ENCODE results near the gene CDH1.

Gene CDH1

GRCh38 chr16:68860978-68861892, 124.1 kb downstream of the CDH1 start:
- DNase-seq: no peak

DNA sequence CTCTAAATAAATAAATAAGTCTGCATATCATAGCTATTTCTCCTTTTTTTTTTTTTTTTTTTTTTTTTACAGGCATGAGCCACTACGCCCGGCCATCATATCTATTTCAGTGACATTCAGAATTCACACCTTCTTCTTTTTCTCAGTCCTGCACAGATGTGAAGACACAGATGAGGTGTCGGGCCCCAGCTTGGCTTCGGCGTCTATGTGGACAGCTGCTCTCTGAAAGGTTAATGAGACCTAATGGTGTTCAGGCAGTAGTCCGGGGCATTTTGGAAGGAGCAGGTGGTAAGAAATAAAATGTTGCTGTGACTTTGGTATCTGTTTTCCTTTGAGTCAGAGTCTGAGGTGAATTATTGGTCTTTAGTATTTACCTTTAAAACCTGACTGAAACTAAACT, 129.8 kb downstream of the CDH1 start:
- DNase-seq: peak; percentile 3

GRCh38 chr16:68869492-68870088, 132.5 kb downstream of the CDH1 start:
- DNase-seq: no peak

DNA sequence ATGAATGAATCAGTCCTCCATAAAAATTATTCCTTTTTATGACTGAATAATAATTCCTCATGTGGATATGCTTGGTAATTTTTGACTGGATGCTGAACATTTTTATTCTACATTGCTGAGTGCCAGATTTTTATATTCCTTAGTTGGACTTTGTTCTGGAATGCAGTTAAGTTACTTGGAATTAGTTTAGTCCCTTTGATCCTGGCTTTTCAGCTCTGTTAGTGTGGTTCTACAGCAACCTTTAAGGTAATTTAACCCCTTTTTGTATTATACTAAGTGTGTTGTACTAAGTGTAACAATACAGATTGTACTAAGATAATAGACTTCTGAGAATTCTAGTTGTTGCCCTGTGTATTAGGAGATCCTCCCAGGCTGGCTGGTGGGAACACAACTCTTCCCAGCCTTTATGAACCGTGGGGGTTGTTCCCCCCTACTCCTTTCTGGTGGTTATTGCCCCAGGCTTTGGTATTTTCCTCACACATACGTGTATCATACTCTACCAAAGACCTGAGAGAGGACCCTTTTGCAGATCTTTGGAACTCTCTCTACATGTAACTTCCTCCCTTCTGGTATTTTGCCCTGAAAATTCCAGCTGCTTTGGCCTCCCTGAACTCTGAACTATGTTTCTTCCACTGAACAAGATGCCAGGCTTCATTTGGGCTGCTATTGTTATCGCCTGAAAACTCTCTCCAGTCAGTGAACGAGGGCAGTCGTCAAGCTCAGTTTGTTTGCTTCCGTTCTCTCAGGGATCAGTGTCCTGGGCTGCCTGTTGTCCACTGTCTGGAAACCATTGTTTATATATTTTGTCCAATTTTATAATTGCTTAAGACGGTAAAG, 136.8 kb downstream of the CDH1 start:
- DNase-seq: no peak

DNA sequence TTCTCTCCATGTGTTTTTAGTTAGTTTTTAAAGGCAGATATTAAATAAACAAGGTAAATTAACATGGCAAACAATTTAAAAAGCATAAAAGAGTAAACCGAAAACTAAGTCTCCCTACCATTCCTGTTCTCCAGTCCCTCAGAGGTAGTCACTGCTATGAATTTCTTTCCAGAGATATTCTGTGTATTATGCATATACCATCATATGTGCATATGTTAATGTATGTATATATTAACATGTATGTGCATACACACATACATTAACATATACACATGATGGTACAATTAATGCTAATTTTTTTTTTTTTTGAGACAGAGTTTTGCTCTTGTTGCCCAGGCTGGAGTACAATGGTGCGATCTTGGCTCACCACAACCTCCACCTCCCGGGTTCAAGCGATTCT, 138.8 kb downstream of the CDH1 start:
- no peak for DNase-seq

DNA sequence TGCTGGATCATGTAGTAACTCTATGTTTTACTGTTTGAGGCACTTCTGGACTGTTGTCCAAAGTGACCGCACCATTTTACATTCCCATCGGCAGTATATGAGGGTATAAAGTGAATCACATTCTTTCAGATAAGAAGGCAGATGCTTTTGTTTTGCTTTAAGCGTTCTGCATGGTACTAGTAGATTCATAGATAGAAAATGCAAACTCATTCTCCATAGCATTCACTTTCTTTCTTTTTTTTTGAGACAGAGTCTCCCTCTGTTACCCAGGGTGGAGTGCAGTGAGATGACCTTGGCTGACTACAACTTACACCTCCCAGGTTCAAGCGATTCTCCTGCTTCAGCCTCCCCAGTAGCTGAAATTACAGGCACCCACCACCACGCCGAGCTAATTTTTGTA, 146.6 kb downstream of the CDH1 start:
- DNase-seq: no peak

- DNase-seq: no peak
Observed at GRCh38 chr16:68884401-68884800, 147.3 kb downstream of the CDH1 start.

All from NCI-H82 (cell line).